GM23338 (cell line): ENCODE data around the gene MS4A15.

Experiments used
- CREB1 ChIP-seq: fragments of 250-450 bp; sonication (Bioruptor Pico); IDR thresholded peaks from 2 replicates; pipeline ENCODE4 v1.5.0; 2020; ENCODE audit warnings: low read depth, mild to moderate bottlenecking, moderate library complexity
- CTCF ChIP-seq, 2 experiments: fragments of 200-600 bp in 1 of 2; sonication (generic) in 1 of 2; conservative IDR thresholded peaks; 2 replicates each; pipeline versions ENCODE4 v1.5.1 to v1.6.1; 2016 to 2017; ENCODE audit warnings: antibody characterized with exemption in 2 of 2, low read depth in 2 of 2, mild to moderate bottlenecking in 2 of 2, moderate library complexity in 1 of 2
- ETS1 ChIP-seq: IDR thresholded peaks from 2 replicates; pipeline ENCODE4 v1.6.1; 2016; ENCODE audit warnings: antibody characterized with exemption
- EZH2 ChIP-seq: fragments of 200-600 bp; sonication (generic); IDR thresholded peaks from one replicate; pipeline ENCODE4 v1.8.0; 2017; ENCODE audit warnings: antibody characterized with exemption, mild to moderate bottlenecking, low read depth; ENCODE audit not compliant: unreplicated experiment
- EZH2phosphoT487 ChIP-seq: fragments of 200-600 bp; sonication (generic); IDR thresholded peaks from one replicate; pipeline ENCODE4 v1.8.1; 2018; ENCODE audit warnings: antibody characterized with exemption; ENCODE audit not compliant: unreplicated experiment
- JUNB ChIP-seq: IDR thresholded peaks from one replicate; pipeline ENCODE4 v1.6.1; 2016; ENCODE audit warnings: antibody characterized with exemption; ENCODE audit not compliant: unreplicated experiment
- NANOG ChIP-seq: IDR thresholded peaks from 2 replicates; pipeline ENCODE4 v1.6.1; 2016; ENCODE audit warnings: antibody characterized with exemption, borderline replicate concordance
- POLR2AphosphoS5 ChIP-seq: IDR thresholded peaks from 2 replicates; pipeline ENCODE4 v1.6.1; 2016; ENCODE audit warnings: antibody characterized with exemption, low read depth
- REST ChIP-seq: IDR thresholded peaks from one replicate; pipeline ENCODE4 v1.6.1; 2018; ENCODE audit warnings: antibody characterized with exemption; ENCODE audit not compliant: unreplicated experiment
- STAT1 ChIP-seq: IDR thresholded peaks from one replicate; pipeline ENCODE4 v1.6.1; 2016; ENCODE audit warnings: antibody characterized with exemption; ENCODE audit not compliant: unreplicated experiment
- ZNF114 ChIP-seq: fragments of 250-450 bp; sonication (Bioruptor Pico); IDR thresholded peaks from 2 replicates; pipeline ENCODE4 v1.5.0; 2020; ENCODE audit warnings: mild to moderate bottlenecking, moderate library complexity
- ZNF331 ChIP-seq: fragments of 250-450 bp; sonication (Bioruptor Pico); IDR thresholded peaks from 2 replicates; pipeline ENCODE4 v1.5.0; 2020; ENCODE audit warnings: low read depth, mild to moderate bottlenecking, moderate library complexity
- ZNF462 ChIP-seq: fragments of 250-450 bp; sonication (Bioruptor Pico); IDR thresholded peaks from 2 replicates; pipeline ENCODE4 v1.5.0; 2020; ENCODE audit warnings: mild to moderate bottlenecking, moderate library complexity

GRCh38 chr11:60818057-60818456 lies 61.4 kb downstream of the MS4A15 start:
- TF ChIP-seq CTCF (conservative IDR thresholded peaks at IDR 0.05; ENCODE audit: low read depth in 2 of 2) (peak in 1 of 2 experiments; percentile 27; a peak in 1 of 4 replicates), JUNB (no peak), REST (no peak), POLR2AphosphoS5 (no peak), EZH2 (no peak), ZNF114 (no peak), ETS1 (no peak), CREB1 (CRISPR knock-in tag) (no peak), NANOG (no peak), STAT1 (no peak), EZH2phosphoT487 (no peak), ZNF331 (CRISPR knock-in tag) (no peak), ZNF462 (no peak)
